GM18511 (cell line): ENCODE results near the gene ZBTB38.

ENCODE experiments used
- ATAC-seq: cut with Tn5 transposase; IDR thresholded peaks from one replicate; pipeline ENCODE4 v1.9.1; 2021; ENCODE audit warnings: mild to moderate bottlenecking, moderate library complexity; ENCODE audit not compliant: unreplicated experiment

Gene ZBTB38, protein sequence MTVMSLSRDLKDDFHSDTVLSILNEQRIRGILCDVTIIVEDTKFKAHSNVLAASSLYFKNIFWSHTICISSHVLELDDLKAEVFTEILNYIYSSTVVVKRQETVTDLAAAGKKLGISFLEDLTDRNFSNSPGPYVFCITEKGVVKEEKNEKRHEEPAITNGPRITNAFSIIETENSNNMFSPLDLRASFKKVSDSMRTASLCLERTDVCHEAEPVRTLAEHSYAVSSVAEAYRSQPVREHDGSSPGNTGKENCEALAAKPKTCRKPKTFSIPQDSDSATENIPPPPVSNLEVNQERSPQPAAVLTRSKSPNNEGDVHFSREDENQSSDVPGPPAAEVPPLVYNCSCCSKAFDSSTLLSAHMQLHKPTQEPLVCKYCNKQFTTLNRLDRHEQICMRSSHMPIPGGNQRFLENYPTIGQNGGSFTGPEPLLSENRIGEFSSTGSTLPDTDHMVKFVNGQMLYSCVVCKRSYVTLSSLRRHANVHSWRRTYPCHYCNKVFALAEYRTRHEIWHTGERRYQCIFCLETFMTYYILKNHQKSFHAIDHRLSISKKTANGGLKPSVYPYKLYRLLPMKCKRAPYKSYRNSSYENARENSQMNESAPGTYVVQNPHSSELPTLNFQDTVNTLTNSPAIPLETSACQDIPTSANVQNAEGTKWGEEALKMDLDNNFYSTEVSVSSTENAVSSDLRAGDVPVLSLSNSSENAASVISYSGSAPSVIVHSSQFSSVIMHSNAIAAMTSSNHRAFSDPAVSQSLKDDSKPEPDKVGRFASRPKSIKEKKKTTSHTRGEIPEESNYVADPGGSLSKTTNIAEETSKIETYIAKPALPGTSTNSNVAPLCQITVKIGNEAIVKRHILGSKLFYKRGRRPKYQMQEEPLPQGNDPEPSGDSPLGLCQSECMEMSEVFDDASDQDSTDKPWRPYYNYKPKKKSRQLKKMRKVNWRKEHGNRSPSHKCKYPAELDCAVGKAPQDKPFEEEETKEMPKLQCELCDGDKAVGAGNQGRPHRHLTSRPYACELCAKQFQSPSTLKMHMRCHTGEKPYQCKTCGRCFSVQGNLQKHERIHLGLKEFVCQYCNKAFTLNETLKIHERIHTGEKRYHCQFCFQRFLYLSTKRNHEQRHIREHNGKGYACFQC (N-terminal part only)

DNA sequence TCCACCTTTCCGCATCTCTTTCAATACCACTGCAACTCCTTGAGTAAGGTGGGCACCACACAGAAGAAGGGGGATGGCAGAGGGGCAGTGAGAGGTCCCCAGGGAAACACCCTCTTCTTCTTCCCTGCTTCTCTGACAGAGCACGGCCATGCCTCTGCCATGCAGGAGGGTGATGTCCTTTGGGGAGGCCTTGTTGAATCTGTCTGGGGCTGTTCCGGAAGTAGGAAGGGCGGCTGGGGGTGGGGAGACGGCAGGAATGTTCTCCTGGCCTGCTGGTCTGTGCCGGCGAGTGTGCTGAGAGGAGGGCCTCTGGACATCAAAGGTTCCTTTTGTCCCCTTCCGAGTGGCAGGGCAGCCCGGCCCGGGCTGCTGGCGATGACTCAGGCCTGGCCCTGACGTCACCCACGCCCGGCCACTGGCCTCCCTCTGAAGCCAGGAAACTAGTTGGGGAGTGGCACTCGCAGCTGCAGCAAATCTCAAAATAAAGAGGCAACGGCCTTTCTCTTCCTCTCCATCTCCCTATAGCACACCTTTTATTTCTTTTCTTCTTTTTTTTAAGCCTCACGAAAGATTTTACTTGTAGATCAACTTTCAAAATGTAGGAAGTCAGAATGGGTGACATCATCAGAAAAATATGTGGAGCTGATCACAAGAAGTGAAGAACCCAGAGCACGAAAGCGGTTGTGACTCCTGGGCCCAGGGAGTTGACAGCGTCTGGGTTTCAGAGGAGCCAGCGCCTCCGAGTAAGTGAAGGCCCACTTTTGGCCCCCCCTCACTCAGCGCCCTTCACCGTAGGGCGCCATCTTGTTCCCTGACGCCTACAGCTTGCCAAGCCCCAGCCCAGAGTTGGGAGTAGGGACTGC lies at the start of gene ZBTB38:
ZBTB38 (plus strand) TSS at position 443 of the 863 bp plus-strand sequence. CDS start 73,885 bp downstream, outside the sequence.
- ATAC-seq = no peak

DNA sequence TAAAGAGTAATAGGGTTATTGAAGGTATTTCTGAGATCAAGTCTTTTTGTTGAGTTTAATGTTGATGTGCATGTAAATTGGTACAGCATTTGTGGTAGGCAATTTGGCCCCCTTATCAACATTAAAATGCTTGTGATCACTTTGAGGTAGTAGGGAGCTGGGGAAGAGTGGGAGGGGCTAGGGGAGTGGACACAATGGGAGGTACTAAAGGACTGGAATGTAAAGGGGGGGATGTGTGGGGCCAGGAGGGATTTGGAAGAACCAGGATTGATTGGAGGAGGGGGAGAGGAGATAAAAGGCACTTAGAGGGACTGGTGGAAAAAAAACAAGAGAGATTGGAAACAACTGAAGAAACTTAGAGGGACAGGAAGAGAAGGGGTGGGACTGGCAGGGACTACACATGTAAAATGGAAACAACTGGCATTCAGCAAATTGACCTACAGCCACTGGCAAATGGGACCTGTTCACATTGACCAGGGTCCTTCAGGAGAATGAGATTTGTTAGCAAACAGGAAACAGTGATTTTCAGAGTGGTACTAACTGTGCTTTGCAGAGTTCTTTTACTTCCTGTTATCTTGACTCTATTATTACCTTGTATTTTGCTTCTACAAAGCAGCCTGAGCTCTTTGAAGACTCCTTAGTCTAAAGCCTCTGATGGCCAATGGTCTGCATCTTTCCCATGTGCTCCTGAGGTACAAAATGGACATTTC lies 47.8 kb upstream of the ZBTB38 start:
- no peak for ATAC-seq

DNA sequence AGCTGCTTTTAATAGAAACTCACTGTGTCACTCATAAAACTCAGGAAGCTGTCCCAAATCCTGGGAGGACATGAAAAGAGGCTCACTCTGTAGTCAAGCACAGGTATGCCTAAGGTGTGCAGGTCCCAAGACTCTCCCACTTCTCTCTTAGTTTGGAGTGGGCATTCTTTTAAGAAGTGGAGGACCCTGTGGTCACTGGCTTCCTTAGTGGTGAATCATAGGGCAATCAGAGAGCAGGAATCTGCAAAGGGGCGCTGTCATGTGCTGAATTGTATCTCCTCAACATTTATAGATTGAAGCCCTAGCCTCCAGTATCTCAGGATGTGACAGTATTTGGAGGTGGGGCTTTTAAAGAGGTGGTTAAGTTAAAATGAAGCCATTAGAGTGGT lies 47.2 kb upstream of the ZBTB38 start:
- ATAC-seq = no peak

DNA sequence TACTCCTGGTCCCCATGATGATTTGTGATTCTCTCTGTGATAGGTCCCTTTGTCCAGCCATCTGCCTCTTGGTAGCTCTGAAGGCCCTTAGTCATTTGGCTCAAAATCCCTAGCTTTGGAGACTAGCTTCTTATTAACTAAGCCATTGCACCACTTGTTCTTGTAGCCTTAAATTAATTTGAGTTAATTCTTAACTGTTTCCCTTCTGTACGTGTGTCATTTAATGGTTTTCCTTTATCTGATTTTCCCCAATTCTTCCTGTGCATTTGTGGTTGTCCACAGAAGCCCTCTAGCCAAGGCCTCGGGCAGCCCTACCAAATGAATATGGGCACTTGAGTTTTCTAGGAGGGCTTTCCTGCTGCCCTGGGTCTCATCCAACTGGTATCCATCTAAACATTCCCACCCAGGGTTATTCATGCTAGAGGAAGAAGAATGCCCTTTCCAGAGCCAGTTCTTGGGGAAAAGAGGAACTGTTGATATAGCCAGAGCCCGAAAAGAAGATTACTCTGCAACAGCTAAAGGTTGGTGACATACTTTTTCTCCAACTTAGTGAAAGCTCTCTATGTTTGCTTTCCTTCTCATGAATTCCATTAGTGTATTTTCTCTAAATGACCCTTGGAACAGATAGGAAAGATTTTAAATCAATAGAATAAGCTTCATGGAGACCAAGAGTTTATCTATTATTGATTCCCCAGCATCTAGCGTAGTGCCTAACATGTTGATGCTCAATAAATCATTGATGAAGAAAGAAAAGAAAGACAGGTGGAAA lies 44.2 kb upstream of the ZBTB38 start:
- no peak for ATAC-seq

DNA sequence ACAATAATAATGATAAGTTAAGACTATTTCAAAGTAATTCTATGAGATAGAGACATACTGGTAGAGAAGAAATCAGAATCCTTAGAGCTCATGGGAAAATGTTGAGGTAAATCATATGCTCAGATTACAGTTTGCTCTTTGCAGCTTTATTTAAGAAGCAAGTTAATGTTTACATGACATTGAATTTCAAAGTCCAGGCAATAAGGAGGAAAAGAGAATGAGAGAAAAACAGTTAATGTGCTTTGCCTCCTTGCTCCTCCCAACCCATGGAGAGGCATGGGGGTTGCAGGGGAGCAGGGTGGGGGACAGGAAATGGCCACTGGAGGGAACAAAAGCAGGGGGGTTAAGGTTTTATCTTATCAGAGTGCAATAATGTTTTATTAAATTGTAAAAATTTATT lies 42.2 kb upstream of the ZBTB38 start:
- ATAC-seq = no peak

DNA sequence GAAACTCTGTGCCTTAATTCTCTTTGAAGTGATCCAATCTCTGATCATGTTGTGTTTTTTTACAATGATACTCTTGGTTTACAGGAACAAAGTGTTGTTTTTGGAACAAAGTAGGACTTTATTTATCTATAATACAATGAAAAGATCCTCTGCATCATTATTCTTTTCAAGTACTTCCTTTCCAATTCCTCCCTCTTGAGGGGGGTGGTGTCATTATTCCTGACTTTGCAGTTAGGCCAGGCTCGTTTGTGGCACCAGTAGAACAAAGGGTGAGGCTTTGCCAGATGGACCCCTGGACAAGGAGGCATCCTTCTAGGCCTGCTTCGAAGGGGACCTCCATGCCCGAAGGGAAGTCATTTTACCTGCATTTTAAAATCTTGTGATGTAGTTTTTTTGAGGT lies 41.7 kb upstream of the ZBTB38 start:
- no peak for ATAC-seq

DNA sequence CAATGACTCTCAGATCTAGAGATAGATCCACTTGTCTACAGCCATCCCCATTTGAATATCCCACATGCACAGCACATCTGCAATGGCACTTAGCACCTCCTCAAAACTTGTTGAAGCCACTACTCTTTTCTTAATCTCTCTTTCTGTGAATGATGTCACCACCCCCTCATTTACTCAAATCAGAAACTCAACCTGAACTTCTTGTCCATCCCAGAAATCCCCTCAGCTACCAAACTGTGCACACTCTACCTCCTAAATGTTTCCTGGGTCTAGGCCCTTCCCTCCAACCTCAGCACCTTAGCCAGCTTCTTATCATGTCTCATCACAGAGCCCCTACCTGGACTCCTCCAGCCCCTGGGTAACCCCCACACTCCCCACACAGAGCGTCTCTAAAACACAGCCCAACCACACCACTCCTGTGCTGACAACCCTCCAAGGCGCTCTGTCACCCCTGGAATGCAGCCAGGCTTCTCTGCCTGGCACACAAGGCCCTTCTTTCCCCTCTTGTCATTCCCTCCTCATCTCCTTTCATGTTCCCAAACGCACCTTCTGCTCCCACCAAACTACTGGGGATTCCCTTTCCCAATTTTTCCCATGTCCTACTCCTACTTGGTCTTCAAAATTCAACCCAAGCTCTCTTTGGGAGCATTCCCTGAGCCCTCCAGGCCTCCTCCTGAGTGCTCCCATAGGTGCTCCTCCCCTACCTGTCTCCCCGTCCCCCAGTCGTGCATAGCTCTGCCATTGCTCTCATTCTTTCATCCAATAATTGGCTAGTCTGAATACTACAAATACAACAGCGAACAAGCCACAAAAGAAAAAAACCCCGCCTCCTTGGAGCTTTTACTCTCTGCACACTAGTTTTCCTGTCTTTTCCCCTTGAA lies 39.8 kb upstream of the ZBTB38 start:
- ATAC-seq = peak; percentile 64

DNA sequence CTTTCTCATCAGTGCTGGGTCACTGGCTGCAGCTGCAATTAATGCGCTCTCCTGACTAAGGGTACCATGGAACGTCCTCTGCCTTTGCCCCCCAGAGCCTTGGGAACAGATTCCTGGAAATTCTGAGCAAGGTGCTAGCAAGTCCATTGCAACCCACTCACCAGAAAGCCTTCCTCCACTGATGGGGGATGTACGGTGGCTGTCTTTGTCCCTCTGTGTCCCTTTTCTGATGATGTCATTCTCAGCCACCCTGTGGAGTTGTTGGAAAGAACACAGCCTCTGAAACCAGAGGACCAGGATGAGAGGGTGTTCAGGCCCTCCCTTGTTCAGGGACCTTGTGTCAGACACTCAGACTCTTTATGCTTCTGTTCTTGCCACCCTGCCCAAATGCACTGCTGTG lies 38.1 kb upstream of the ZBTB38 start:
- no peak for ATAC-seq

DNA sequence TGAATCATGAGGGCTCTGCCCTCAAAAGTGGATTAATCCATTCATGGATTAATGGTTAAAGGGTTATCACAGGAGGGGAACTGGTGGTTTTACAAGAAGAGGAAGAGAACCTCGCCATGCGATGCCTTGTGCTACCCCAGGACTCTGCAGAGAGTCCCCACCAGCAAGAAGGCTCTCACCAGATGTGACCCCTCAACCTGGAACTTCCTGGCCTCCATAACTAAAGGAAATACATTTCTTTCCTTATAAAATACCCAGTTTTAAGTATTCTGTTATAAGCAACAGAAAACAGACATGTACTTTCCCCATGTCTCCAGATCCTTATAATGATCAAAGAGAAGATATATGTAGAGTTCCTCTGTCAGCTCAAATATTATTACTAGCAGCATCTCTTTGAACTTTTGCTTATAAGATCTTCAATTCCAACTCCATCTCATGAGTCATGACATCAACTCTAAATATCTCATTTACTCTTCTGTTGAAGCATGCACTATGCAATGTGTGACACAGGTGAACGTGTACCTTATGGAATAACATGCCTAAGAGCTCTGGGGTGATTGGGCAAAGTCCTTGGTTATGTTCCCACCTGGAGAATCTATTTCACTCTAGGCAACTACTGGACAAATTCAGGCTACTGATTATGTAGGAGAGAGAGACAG lies 37.5 kb upstream of the ZBTB38 start:
- ATAC-seq = no peak

DNA sequence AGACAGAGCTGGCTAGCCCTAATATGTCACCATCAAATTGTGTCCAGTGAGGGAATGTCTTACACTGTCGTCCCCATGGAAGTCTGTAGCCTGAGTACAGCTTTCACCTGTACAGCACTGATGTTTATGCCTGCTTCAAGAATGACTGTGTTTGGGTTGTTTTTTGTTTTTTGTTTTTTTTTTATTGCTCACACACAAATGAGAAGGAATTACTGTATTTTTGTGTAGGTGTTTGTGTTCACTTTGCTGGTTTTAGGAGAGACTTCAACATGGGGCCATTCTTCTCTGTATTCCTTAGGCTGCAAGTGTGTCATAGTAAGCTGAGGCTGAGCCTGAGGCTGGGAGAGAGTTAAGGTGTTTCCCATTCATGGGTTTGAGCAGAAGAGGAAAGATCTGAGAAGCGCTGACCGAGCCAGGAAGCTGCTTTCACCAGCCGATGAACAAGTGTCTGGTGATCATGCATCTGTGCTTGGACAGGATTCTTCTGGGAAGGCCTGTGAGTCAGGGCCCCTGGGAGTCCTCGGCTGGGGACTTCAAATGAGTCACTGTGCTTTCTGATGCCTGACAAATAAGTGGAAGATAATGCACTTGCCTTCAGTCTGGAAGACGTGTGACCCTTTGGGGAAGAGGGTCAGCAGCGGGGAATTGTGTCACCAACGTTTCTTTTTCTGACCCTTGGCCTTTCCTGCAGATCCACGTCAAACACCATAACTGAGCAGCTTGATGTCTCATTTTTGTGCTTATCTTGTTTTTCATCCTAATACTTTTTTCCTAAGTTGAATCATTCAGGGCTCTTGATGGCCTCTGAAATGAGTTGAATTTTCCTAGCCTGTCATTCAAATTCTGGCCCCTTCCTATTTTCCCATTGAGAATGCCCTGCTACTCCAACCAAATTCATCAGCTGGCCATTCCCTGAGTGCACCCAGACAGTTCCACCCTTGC lies 36.7 kb upstream of the ZBTB38 start:
- peak; percentile 46 for ATAC-seq

DNA sequence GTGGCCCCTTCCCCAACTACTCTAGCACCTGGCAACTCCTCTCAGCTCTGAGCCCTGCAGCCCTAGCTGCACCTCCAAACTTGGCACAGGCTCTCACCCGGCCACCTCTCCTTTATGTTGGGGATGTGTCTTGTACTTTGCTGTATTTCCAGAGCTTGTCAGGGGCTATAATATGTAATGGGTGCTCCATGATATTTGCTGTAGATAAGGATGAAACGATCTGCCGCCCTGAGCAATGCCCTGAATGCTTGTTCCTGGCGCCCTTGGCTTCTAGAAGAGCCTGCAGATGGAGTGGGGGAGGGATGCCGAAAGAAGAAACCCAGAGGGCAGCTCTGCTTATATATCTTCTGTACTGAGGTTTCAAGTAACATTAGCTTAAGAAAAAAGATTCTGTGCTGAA lies 35.9 kb upstream of the ZBTB38 start:
- no peak for ATAC-seq

DNA sequence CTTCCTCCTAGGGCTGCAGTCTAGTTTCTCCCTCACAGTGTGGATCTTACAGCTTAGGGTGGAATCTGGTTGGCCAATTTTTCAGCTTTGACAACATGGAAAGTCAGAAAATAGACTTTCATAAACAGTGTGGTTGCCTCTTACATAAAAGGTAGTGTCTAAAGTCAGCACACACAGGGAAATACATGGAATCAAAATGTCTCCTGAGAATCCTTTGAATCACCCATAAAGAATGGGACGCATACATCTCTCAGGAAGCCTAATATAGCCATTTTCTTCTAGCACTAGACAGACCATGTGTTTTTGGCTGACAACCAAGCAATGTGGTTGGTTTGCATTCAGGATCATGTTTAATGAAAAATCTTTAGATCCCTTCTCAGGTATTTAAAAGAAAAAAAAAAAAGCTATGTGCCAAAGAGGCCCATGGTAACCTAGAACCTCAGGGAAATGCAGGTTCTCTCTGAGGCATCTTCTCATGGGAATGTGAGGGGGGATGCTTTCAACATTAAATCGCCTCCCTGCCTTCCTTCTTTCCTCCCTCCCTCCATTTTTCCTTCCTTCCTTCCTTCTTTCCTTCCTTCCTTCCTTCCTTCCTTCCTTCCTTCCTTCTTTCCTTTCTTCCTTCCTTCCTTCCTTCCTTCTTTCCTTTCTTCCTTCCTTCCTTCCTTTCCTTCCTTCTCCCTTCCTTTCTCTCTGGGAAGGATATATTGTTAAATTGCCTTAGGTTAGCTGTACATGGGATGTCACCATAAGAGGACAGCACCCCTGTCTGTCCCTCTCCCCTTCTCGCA lies 34.3 kb upstream of the ZBTB38 start:
- no peak for ATAC-seq

DNA sequence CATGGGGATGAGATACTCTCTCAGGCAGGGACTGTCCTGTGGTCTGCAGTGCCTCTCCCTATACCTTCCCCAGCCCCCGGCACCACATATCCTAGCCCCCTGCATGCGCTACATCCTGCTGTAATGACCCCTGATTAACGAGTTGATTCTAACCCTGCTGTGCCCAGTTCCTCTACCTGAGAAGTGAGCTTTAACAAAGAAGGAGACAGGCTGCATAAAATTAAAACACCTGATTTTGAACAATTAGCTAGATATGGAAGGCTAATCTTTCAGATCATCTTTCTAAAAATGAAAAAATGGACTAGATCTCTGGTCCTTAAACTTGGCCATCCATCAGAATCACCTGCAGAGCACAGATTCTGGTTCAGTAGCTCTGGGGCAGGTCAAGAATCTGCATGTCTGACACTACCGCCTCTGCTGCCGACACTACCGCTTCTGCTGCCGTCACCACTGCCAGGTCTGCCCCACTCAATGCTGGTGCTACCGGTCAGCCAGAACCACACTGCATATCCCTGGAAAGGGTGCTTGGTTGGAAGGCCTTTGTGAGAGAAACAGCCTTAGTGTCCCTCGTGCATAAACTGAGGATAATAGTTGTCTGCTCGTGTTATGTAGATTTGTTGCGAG lies 33.6 kb upstream of the ZBTB38 start:
- ATAC-seq = no peak

DNA sequence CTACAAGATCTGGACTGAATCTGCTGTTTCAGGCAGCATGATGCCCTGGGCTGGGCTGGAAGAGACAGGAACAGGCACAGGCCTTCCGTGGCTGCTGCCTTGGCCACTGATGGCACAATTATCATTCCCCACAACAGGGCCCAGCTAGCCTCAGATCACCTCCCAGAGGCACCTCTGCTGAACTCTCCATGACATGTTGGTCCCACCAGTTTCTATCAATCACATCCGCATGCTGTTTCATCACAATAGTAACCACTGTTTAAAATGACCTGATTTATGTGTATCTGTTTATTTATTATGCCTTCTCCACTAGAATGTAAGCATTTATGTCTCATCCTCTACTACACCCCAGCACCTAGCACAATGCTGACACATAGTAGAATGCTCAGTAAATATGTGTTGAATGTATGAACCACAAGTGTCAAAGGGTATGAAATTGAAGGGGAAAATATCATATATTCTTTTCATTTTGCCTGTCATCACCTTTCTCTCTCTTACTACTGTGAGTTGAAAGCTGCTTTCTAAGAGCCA lies 32.7 kb upstream of the ZBTB38 start:
- no peak for ATAC-seq
